ENCODE results near the gene PGAP3.

Gene PGAP3

GRCh38 chr17:39638317-39638716 is 49.5 kb downstream of the PGAP3 start:
- no peaks in the 10 kb centered on the region for H3K27me3 ChIP-seq (ENCODE audit: insufficient read depth, low read length, poor library complexity)
- H3K9ac ChIP-seq (ENCODE audit: low read length), result no peak overlapping the region
- no peak overlapping the region for H4K5ac ChIP-seq (ENCODE audit: low read length)
- H2BK5ac ChIP-seq (ENCODE audit: low read length), result no peak overlapping the region
- peak overlapping the region; percentile 3 for H3K56ac ChIP-seq (ENCODE audit: low read length)
- H3K4ac ChIP-seq (ENCODE audit: low read depth, low read length), result no peak overlapping the region
- H3K79me1 ChIP-seq (ENCODE audit: low read length), result peaks cover 31% of the 10 kb centered on the region
- WGBS (ENCODE audit: extremely low coverage, insufficient coverage, low lambda C conversion rate), result no CpG with 5 or more reads among the region's 7 CpGs
- no peak overlapping the region for H4K8ac ChIP-seq (ENCODE audit: low read depth, low read length)
- no peak overlapping the region for H3K18ac ChIP-seq (ENCODE audit: low read length)
- H2BK120ac ChIP-seq (ENCODE audit: low read depth, low read length), result no peak overlapping the region
- H3K36me3 ChIP-seq (ENCODE audit: control insufficient read depth, insufficient read depth, low read length), result no peaks in the 10 kb centered on the region
- no peak overlapping the region for H3K4me3 ChIP-seq (ENCODE audit: low read length)
- no peak overlapping the region for H2AK5ac ChIP-seq (ENCODE audit: low read length)
- H3K23ac ChIP-seq (ENCODE audit: low read length), result no peak overlapping the region
- no peak overlapping the region for H3K4me2 ChIP-seq (ENCODE audit: low read length)
- DNase-seq, result no peak
- peaks cover 13% of the 10 kb centered on the region for H3K79me2 ChIP-seq (ENCODE audit: control insufficient read depth, insufficient read depth, low read length)
- no peak overlapping the region for H2BK15ac ChIP-seq (replicated peaks; ENCODE audit: low read depth)
- peaks cover 15% of the 10 kb centered on the region for H3K4me1 ChIP-seq (ENCODE audit: control insufficient read depth, low read depth, low read length)
- H3K27ac ChIP-seq (ENCODE audit: low read depth, low read length), result no peak overlapping the region

- Histone ChIP-seq H3K27ac (ENCODE audit: low read depth, low read length) (peak within 1 kb of the TSS; percentile 78), H3K4me2 (ENCODE audit: low read length) (peak within 1 kb of the TSS; percentile 98)
- no CpG with 5 or more reads among the region's 69 CpGs for WGBS (ENCODE audit: extremely low coverage, insufficient coverage, low lambda C conversion rate)
Observed at GRCh38 chr17:39636927-39637736, 50.7 kb downstream of the PGAP3 start, which contains the start of gene STARD3. STARD3 (plus strand) TSS chr17:39637144; CDS start chr17:39653532, 16,388 bp downstream.

GRCh38 chr17:39636587-39636926 is 51.3 kb downstream of the PGAP3 start:
- Histone ChIP-seq H2BK15ac (replicated peaks; ENCODE audit: low read depth) (no peak overlapping the region), H3K18ac (ENCODE audit: low read length) (no peak overlapping the region), H2AK5ac (ENCODE audit: low read length) (no peak overlapping the region), H3K27me3 (ENCODE audit: insufficient read depth, low read length, poor library complexity) (no peaks in the 10 kb centered on the region), H3K27ac (ENCODE audit: low read depth, low read length) (no peak overlapping the region), H2BK120ac (ENCODE audit: low read depth, low read length) (no peak overlapping the region), H4K5ac (ENCODE audit: low read length) (peak overlapping the region; percentile 2), H3K79me2 (ENCODE audit: control insufficient read depth, insufficient read depth, low read length) (peaks cover 11% of the 10 kb centered on the region), H3K79me1 (ENCODE audit: low read length) (peaks cover 16% of the 10 kb centered on the region), H3K4me1 (ENCODE audit: control insufficient read depth, low read depth, low read length) (peaks cover 19% of the 10 kb centered on the region), H3K23ac (ENCODE audit: low read length) (no peak overlapping the region), H3K36me3 (ENCODE audit: control insufficient read depth, insufficient read depth, low read length) (no peaks in the 10 kb centered on the region), H3K4me2 (ENCODE audit: low read length) (peak overlapping the region; percentile 4), H3K4me3 (ENCODE audit: low read length) (no peak overlapping the region), H3K56ac (ENCODE audit: low read length) (peak overlapping the region; percentile 96), H3K9ac (ENCODE audit: low read length) (peak overlapping the region; percentile 38), H3K4ac (ENCODE audit: low read depth, low read length) (no peak overlapping the region), H2BK5ac (ENCODE audit: low read length) (no peak overlapping the region), H4K8ac (ENCODE audit: low read depth, low read length) (no peak overlapping the region)
- WGBS (ENCODE audit: extremely low coverage, insufficient coverage, low lambda C conversion rate), result no CpG with 5 or more reads among the region's 6 CpGs
- DNase-seq, result no peak

More at GRCh38 chr17:39636927-39637736, 50.7 kb downstream of the PGAP3 start, which contains the start of gene STARD3:
- Histone ChIP-seq H3K36me3 (ENCODE audit: control insufficient read depth, insufficient read depth, low read length) (no peaks in the 10 kb centered on the region), H3K79me1 (ENCODE audit: low read length) (peaks cover 21% of the 10 kb centered on the region), H2AK5ac (ENCODE audit: low read length) (no peak within 1 kb of the TSS), H3K4me1 (ENCODE audit: control insufficient read depth, low read depth, low read length) (peaks cover 14% of the 10 kb centered on the region), H3K9ac (ENCODE audit: low read length) (peak within 1 kb of the TSS; percentile 87), H2BK5ac (ENCODE audit: low read length) (peak within 1 kb of the TSS; percentile 58), H3K56ac (ENCODE audit: low read length) (peak within 1 kb of the TSS; percentile 96), H3K79me2 (ENCODE audit: control insufficient read depth, insufficient read depth, low read length) (peaks cover 11% of the 10 kb centered on the region), H4K5ac (ENCODE audit: low read length) (peak within 1 kb of the TSS; percentile 2), H3K27me3 (ENCODE audit: insufficient read depth, low read length, poor library complexity) (no peaks in the 10 kb centered on the region), H3K23ac (ENCODE audit: low read length) (peak within 1 kb of the TSS; percentile 97), H3K4ac (ENCODE audit: low read depth, low read length) (peak within 1 kb of the TSS; percentile 37), H2BK120ac (ENCODE audit: low read depth, low read length) (no peak within 1 kb of the TSS), H3K18ac (ENCODE audit: low read length) (peak within 1 kb of the TSS; percentile 53), H3K4me3 (ENCODE audit: low read length) (peak within 1 kb of the TSS; percentile 95), H4K8ac (ENCODE audit: low read depth, low read length) (no peak within 1 kb of the TSS), H2BK15ac (replicated peaks; ENCODE audit: low read depth) (no peak within 1 kb of the TSS)
- DNase-seq, result peak; percentile 93

- peak overlapping the region; percentile 0 for H3K9ac ChIP-seq (ENCODE audit: low read length)
- H3K27ac ChIP-seq (ENCODE audit: low read depth, low read length), result no peak overlapping the region
- H3K79me2 ChIP-seq (ENCODE audit: control insufficient read depth, insufficient read depth, low read length), result peaks cover 7% of the 10 kb centered on the region
- DNase-seq, result peak; percentile 55
- no peak overlapping the region for H3K18ac ChIP-seq (ENCODE audit: low read length)
- no peak overlapping the region for H2BK120ac ChIP-seq (ENCODE audit: low read depth, low read length)
- H3K79me1 ChIP-seq (ENCODE audit: low read length), result peaks cover 9% of the 10 kb centered on the region
- WGBS (ENCODE audit: extremely low coverage, insufficient coverage, low lambda C conversion rate), result no CpG with 5 or more reads among the region's 8 CpGs
- H2BK15ac ChIP-seq (replicated peaks; ENCODE audit: low read depth), result no peak overlapping the region
- no peak overlapping the region for H3K4me3 ChIP-seq (ENCODE audit: low read length)
- peak overlapping the region; percentile 44 for H3K56ac ChIP-seq (ENCODE audit: low read length)
- H4K5ac ChIP-seq (ENCODE audit: low read length), result no peak overlapping the region
- no peak overlapping the region for H3K23ac ChIP-seq (ENCODE audit: low read length)
- H2AK5ac ChIP-seq (ENCODE audit: low read length), result no peak overlapping the region
- peaks cover 20% of the 10 kb centered on the region for H3K4me1 ChIP-seq (ENCODE audit: control insufficient read depth, low read depth, low read length)
- H3K4ac ChIP-seq (ENCODE audit: low read depth, low read length), result no peak overlapping the region
- H2BK5ac ChIP-seq (ENCODE audit: low read length), result no peak overlapping the region
- H3K4me2 ChIP-seq (ENCODE audit: low read length), result no peak overlapping the region
- no peaks in the 10 kb centered on the region for H3K36me3 ChIP-seq (ENCODE audit: control insufficient read depth, insufficient read depth, low read length)
- H3K27me3 ChIP-seq (ENCODE audit: insufficient read depth, low read length, poor library complexity), result no peaks in the 10 kb centered on the region
- no peak overlapping the region for H4K8ac ChIP-seq (ENCODE audit: low read depth, low read length)
Observed at GRCh38 chr17:39635614-39636176, 52.2 kb downstream of the PGAP3 start.

- no peaks in the 10 kb centered on the region for H3K36me3 ChIP-seq (ENCODE audit: control insufficient read depth, insufficient read depth, low read length)
- H3K56ac ChIP-seq (ENCODE audit: low read length), result peak overlapping the region; percentile 69
- no peak overlapping the region for H3K27ac ChIP-seq (ENCODE audit: low read depth, low read length)
- H4K8ac ChIP-seq (ENCODE audit: low read depth, low read length), result no peak overlapping the region
- peaks cover 18% of the 10 kb centered on the region for H3K4me1 ChIP-seq (ENCODE audit: control insufficient read depth, low read depth, low read length)
- no peak overlapping the region for H3K4me3 ChIP-seq (ENCODE audit: low read length)
- WGBS (ENCODE audit: extremely low coverage, insufficient coverage, low lambda C conversion rate), result no CpG with 5 or more reads among the region's 2 CpGs
- H3K4ac ChIP-seq (ENCODE audit: low read depth, low read length), result no peak overlapping the region
- no peak overlapping the region for H4K5ac ChIP-seq (ENCODE audit: low read length)
- H3K79me1 ChIP-seq (ENCODE audit: low read length), result peaks cover 6% of the 10 kb centered on the region
- no peak overlapping the region for H2BK15ac ChIP-seq (replicated peaks; ENCODE audit: low read depth)
- no peak overlapping the region for H2BK120ac ChIP-seq (ENCODE audit: low read depth, low read length)
- H2BK5ac ChIP-seq (ENCODE audit: low read length), result no peak overlapping the region
- H3K79me2 ChIP-seq (ENCODE audit: control insufficient read depth, insufficient read depth, low read length), result peaks cover 7% of the 10 kb centered on the region
- no peak overlapping the region for H3K4me2 ChIP-seq (ENCODE audit: low read length)
- no peak overlapping the region for H3K18ac ChIP-seq (ENCODE audit: low read length)
- H3K9ac ChIP-seq (ENCODE audit: low read length), result peak overlapping the region; percentile 21
- H2AK5ac ChIP-seq (ENCODE audit: low read length), result no peak overlapping the region
- H3K23ac ChIP-seq (ENCODE audit: low read length), result no peak overlapping the region
- DNase-seq, result peak; percentile 64
- no peaks in the 10 kb centered on the region for H3K27me3 ChIP-seq (ENCODE audit: insufficient read depth, low read length, poor library complexity)
Observed at GRCh38 chr17:39634384-39634871, 53.4 kb downstream of the PGAP3 start.
